Measurements from ENCODE around the gene CUL5.

Gene CUL5

DNA sequence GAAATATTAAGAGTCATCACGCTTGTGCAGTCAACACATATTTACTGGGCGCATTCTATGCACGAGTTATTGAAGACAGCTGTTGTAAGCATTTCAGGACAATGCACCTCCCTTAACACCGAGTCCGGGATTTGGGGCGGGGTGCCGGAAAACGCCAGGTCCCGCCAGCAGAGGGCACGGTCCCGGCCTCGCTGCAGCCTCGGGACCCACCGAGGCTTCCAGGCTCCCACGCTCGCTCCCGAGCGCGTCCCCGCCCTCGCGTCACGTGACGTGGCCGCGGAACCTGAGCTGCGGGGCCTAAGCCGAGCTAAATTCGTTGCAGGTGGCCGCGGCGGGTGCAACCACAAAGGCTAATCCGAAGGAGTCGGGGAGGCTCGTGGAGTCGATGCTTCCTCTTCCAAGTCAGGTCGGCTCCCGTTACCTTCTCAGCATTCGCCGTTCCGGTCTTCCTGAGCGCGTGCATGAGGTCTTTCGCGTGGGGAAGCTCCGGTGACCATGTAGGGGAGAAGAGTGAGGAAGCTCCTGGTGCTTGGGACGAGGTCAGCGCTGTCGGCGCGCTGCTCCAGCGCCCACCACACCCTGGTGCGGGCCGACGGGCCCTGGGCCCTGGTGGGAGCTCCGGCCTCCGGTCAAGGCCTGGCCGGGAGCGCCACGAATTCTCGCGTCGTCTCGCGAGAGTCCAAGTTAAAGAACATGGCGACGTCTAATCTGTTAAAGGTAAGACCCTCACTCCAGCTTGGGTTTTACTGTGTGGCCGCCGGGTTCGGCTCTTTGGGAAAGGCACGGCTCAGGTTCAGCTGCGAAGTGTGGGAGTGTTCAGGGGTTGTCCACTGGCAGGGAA is at the start of gene CUL5:
Gene CUL5, plus strand, starts transcription at position 243 of the 841 bp plus-strand sequence. Its CDS starts 451 bp downstream, at position 694.
- DNase-seq, result peak; percentile 91 to 95
- H3K36me3 ChIP-seq, result no peaks in the 10 kb centered on the region
- H3K9me3 ChIP-seq, result no peaks in the 10 kb centered on the region
- H3K4me1 ChIP-seq, result peaks cover 0 to 36% (median 24%) of the 10 kb centered on the region in 4 donors
- no peaks in the 10 kb centered on the region for H3K27me3 ChIP-seq
- TF ChIP-seq, protein P1, sequence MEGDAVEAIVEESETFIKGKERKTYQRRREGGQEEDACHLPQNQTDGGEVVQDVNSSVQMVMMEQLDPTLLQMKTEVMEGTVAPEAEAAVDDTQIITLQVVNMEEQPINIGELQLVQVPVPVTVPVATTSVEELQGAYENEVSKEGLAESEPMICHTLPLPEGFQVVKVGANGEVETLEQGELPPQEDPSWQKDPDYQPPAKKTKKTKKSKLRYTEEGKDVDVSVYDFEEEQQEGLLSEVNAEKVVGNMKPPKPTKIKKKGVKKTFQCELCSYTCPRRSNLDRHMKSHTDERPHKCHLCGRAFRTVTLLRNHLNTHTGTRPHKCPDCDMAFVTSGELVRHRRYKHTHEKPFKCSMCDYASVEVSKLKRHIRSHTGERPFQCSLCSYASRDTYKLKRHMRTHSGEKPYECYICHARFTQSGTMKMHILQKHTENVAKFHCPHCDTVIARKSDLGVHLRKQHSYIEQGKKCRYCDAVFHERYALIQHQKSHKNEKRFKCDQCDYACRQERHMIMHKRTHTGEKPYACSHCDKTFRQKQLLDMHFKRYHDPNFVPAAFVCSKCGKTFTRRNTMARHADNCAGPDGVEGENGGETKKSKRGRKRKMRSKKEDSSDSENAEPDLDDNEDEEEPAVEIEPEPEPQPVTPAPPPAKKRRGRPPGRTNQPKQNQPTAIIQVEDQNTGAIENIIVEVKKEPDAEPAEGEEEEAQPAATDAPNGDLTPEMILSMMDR (IDR thresholded peaks at IDR 0.05), result peak; percentile 85
- H3K27ac ChIP-seq, result peak within 1 kb of the TSS; percentile 98
- peak within 1 kb of the TSS; percentile 71 to 72 for H3K4me3 ChIP-seq
- intact Hi-C loops (cut with DNase I; ENCODE audit: low total_unique reads), result loop anchor here (5.0 to 10.0 kb wide), 2 partner anchors 213 to 444 kb away; partner anchors contain the start of genes ALKBH8, ATM and NPAT

DNA sequence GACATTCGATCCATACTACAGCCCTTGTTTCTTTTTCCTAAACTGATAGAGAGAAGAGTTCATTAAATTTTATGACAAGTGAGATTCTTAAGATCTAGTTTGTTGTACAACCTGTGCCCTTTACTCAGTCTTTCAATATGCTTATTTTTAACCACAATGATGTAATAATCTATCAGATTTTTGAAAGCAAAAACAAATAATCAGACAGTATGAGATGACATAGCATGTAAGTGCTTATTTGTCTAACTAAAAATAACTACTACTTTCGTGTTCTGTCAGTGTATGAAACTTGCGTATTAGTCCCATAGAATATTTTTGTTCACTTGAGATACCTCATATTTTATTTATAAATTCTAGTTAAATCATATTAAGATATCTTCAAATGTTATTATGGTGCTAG is 47.2 kb upstream of the CUL5 start:
- intact Hi-C loops (cut with DNase I; ENCODE audit: low total_unique reads), result no loop called here
- Histone ChIP-seq H3K27ac (no peak overlapping the region), H3K4me3 (no peak overlapping the region), H3K36me3 (no peaks in the 10 kb centered on the region), H3K4me1 (peaks cover 0 to 7% (median 0%) of the 10 kb centered on the region in 4 donors), H3K9me3 (no peaks in the 10 kb centered on the region), H3K27me3 (no peaks in the 10 kb centered on the region)
- no peak for DNase-seq
- TF ChIP-seq, protein P1 (IDR thresholded peaks at IDR 0.05), result no peak

DNA sequence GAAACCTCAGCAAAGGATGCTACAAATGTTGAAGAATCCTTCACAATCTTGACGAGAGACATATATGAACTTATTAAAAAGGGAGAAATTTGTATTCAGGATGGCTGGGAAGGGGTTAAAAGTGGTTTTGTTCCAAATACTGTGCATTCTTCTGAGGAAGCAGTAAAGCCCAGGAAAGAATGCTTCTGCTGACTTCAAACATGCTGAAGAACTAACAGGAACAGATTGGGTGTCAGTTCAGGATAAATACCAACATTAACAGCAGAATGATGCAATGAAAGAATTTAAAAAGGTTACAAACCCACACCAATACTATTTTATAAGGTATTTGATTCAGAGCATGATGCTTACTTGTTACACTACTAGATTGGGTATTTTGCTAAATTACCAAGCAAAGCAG is 46.5 kb upstream of the CUL5 start:
- no peaks in the 10 kb centered on the region for H3K9me3 ChIP-seq
- H3K27me3 ChIP-seq, result no peaks in the 10 kb centered on the region
- H3K4me3 ChIP-seq, result no peak overlapping the region
- intact Hi-C loops (cut with DNase I; ENCODE audit: low total_unique reads), result no loop called here
- H3K36me3 ChIP-seq, result no peaks in the 10 kb centered on the region
- TF ChIP-seq, protein P1 (IDR thresholded peaks at IDR 0.05), result no peak
- no peak for DNase-seq
- peaks cover 0 to 5% (median 0%) of the 10 kb centered on the region in 4 donors for H3K4me1 ChIP-seq
- H3K27ac ChIP-seq, result no peak overlapping the region

DNA sequence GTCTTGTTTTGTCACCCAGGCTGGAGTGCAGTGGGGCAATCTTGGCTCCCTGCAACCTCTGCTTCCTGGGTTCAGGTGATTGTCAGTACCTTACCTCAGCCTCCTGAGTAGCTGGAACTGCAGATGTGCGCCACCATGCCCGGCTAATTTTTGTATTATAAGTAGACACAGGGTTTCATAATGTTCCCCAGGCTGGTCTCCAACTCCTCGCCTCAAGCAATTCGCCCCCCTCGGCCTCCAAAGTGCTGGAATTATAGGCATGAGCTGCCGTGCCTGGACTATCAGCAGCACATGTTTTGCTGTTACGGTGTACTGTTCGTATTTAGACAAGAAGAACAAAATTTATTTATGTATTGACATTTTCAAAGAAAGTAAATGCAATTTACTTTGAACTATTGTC is 45.6 kb upstream of the CUL5 start:
- no peaks in the 10 kb centered on the region for H3K4me1 ChIP-seq
- H3K4me3 ChIP-seq, result no peak overlapping the region
- no peaks in the 10 kb centered on the region for H3K36me3 ChIP-seq
- no peaks in the 10 kb centered on the region for H3K9me3 ChIP-seq
- TF ChIP-seq, protein P1 (IDR thresholded peaks at IDR 0.05), result no peak
- H3K27me3 ChIP-seq, result no peaks in the 10 kb centered on the region
- no peak for DNase-seq
- no peak overlapping the region for H3K27ac ChIP-seq
- intact Hi-C loops (cut with DNase I; ENCODE audit: low total_unique reads), result no loop called here

DNA sequence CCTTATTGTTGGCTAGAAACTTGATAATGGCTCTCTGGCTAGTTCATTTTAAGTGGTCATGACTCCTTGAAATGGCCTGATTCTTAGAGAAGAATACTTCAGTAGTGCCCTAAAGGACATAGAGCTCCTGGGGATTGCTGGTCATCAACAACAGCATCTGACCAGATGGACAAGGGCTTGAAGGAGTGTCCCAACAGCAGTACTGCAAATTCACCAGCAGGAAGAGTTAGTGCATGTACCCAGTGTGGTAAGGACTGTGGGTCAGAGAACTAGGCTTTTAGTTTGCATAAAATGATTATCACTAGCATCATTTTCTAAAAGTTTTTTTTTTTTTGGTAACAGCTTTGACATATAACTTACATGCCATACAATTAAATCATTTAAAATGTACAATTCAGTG is 39.5 kb upstream of the CUL5 start:
- TF ChIP-seq, protein P1 (IDR thresholded peaks at IDR 0.05), result no peak
- intact Hi-C loops (cut with DNase I; ENCODE audit: low total_unique reads), result no loop called here
- no peak for DNase-seq
- no peaks in the 10 kb centered on the region for H3K4me1 ChIP-seq
- H3K4me3 ChIP-seq, result no peak overlapping the region
- H3K9me3 ChIP-seq, result no peaks in the 10 kb centered on the region
- H3K27me3 ChIP-seq, result peaks cover 0 to 3% of the 10 kb centered on the region in 2 donors
- H3K27ac ChIP-seq, result no peak overlapping the region
- no peaks in the 10 kb centered on the region for H3K36me3 ChIP-seq
